ENCODE measurements around the gene GAS2L2. TPM values are rescaled to one million over a fixed set of nuclear protein-coding genes. Genes with fewer than 3 reads are reported as not detected.

The GAS2L2 gene
- total RNA-seq, 1 experiment from 2014 or later = not detected

- H3K9me3 ChIP-seq (ENCODE audit: insufficient read depth, low read depth) = no peaks in the 10 kb centered on the region
- peak overlapping the region; percentile 51 for H3K4me2 ChIP-seq
- no peaks in the 10 kb centered on the region for H3K36me3 ChIP-seq (ENCODE audit: low read depth)
- BruUV-seq (replicated peaks) = no TSS peak
- H3K4me3 ChIP-seq = no peak overlapping the region
- no peaks in the 10 kb centered on the region for H3K79me2 ChIP-seq (ENCODE audit: low read depth)
- intact Hi-C loops (cut with micrococcal nuclease; ENCODE audit: unreplicated experiment) = no loop called here
- no peaks in the 10 kb centered on the region for H3K27me3 ChIP-seq (ENCODE audit: insufficient read depth, low read depth)
- no peak overlapping the region for H2AFZ ChIP-seq
- ChIA-PET CTCF (interaction anchor here (0.6 kb wide), 3 partner anchors 17 to 23 kb away, joined by 3 read pairs; no protein-coding TSS in a partner anchor), POLR2A (ENCODE audit: unreplicated experiment) (no interaction called here)
- H3K4me1 ChIP-seq (replicated peaks; ENCODE audit: insufficient read depth) = peaks cover 81% of the 10 kb centered on the region
- peaks cover 49% of the 10 kb centered on the region for H3F3A ChIP-seq (ENCODE audit: insufficient read depth, low read depth)
- TF ChIP-seq EZH2 (IDR thresholded peaks at IDR 0.05; ENCODE audit: low read depth) = no peak
- TF ChIP-seq, protein P1, sequence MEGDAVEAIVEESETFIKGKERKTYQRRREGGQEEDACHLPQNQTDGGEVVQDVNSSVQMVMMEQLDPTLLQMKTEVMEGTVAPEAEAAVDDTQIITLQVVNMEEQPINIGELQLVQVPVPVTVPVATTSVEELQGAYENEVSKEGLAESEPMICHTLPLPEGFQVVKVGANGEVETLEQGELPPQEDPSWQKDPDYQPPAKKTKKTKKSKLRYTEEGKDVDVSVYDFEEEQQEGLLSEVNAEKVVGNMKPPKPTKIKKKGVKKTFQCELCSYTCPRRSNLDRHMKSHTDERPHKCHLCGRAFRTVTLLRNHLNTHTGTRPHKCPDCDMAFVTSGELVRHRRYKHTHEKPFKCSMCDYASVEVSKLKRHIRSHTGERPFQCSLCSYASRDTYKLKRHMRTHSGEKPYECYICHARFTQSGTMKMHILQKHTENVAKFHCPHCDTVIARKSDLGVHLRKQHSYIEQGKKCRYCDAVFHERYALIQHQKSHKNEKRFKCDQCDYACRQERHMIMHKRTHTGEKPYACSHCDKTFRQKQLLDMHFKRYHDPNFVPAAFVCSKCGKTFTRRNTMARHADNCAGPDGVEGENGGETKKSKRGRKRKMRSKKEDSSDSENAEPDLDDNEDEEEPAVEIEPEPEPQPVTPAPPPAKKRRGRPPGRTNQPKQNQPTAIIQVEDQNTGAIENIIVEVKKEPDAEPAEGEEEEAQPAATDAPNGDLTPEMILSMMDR (conservative IDR thresholded peaks at IDR 0.05) = no peak
- H3K9me2 ChIP-seq (ENCODE audit: insufficient read depth) = no peaks in the 10 kb centered on the region
- DNase-seq = peak in 1 of 2 experiments; percentile 40
- peak overlapping the region; percentile 80 for H3K27ac ChIP-seq
- no peaks in the 10 kb centered on the region for H4K20me1 ChIP-seq (ENCODE audit: insufficient read depth)
Measured at GRCh38 chr17:35786941-35787432, 33.9 kb upstream of the GAS2L2 start.

DNA sequence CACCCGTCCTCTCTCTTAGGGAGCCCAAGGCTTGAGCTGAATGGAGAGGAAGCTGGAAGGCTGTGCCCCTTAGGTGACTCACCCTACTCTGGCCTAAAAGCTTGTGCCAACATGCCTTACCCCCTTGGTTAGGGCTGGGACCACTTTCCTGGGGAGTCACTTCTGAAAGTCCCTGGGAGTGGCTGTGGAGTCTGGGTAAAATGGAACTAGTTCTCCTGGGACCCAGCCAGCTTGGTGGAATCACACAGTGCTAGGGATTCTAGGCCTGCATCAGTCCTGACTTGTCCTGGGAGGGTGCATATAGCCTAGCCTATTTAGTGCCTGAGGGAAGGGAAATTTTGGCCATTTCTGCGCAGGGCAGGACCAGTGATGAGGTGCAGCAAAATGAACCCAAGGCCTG is 31.9 kb upstream of the GAS2L2 start:
- Histone ChIP-seq H3K4me3 (no peak overlapping the region), H3K4me2 (peak overlapping the region; percentile 57; the same call in 1 of the 2 replicates), H3K79me2 (ENCODE audit: low read depth) (no peaks in the 10 kb centered on the region), H3K27me3 (ENCODE audit: insufficient read depth, low read depth) (no peaks in the 10 kb centered on the region), H3K27ac (no peak overlapping the region), H3F3A (ENCODE audit: insufficient read depth, low read depth) (peaks cover 49% of the 10 kb centered on the region), H3K9me2 (ENCODE audit: insufficient read depth) (no peaks in the 10 kb centered on the region), H3K36me3 (ENCODE audit: low read depth) (no peaks in the 10 kb centered on the region), H4K20me1 (ENCODE audit: insufficient read depth) (no peaks in the 10 kb centered on the region), H3K4me1 (replicated peaks; ENCODE audit: insufficient read depth) (peaks cover 71% of the 10 kb centered on the region), H3K9me3 (ENCODE audit: insufficient read depth, low read depth) (no peaks in the 10 kb centered on the region), H2AFZ (no peak overlapping the region)
- peak in 1 of 2 experiments; percentile 36 for DNase-seq
- no TSS peak for BruUV-seq (replicated peaks)
- TF ChIP-seq, protein P1 (conservative IDR thresholded peaks at IDR 0.05) = no peak
- TF ChIP-seq EZH2 (IDR thresholded peaks at IDR 0.05; ENCODE audit: low read depth) = no peak
- ChIA-PET POLR2A (ENCODE audit: unreplicated experiment) (no interaction called here), CTCF (interaction anchor here (1.2 kb wide), 1 partner anchor 18 kb away, joined by 3 read pairs; no protein-coding TSS in a partner anchor)
- intact Hi-C loops (cut with micrococcal nuclease; ENCODE audit: unreplicated experiment) = no loop called here

- no peak for TF ChIP-seq EZH2 (IDR thresholded peaks at IDR 0.05; ENCODE audit: low read depth)
- TF ChIP-seq, protein P1 (conservative IDR thresholded peaks at IDR 0.05) = no peak
- no peaks in the 10 kb centered on the region for H3K79me2 ChIP-seq (ENCODE audit: low read depth)
- H3K4me1 ChIP-seq (replicated peaks; ENCODE audit: insufficient read depth) = peaks cover 59% of the 10 kb centered on the region
- no peaks in the 10 kb centered on the region for H3K9me2 ChIP-seq (ENCODE audit: insufficient read depth)
- H4K20me1 ChIP-seq (ENCODE audit: insufficient read depth) = no peaks in the 10 kb centered on the region
- ChIA-PET CTCF (interaction anchor here (0.7 kb wide), 1 partner anchor 11 kb away, joined by 5 read pairs; no protein-coding TSS in a partner anchor), POLR2A (ENCODE audit: unreplicated experiment) (interaction anchor here (0.5 kb wide), 1 partner anchor 17 kb away, joined by 7 read pairs; no protein-coding TSS in a partner anchor)
- no peak for DNase-seq
- no peaks in the 10 kb centered on the region; the same call in 1 of the 2 replicates for H3K27me3 ChIP-seq (ENCODE audit: insufficient read depth, low read depth)
- intact Hi-C loops (cut with micrococcal nuclease; ENCODE audit: unreplicated experiment) = no loop called here
- no peaks in the 10 kb centered on the region for H3K36me3 ChIP-seq (ENCODE audit: low read depth)
- H2AFZ ChIP-seq = no peak overlapping the region
- no peaks in the 10 kb centered on the region for H3K9me3 ChIP-seq (ENCODE audit: insufficient read depth, low read depth)
- peaks cover 39% of the 10 kb centered on the region; the same call in 1 of the 2 replicates for H3F3A ChIP-seq (ENCODE audit: insufficient read depth, low read depth)
- no peak overlapping the region for H3K27ac ChIP-seq
- no peak overlapping the region for H3K4me3 ChIP-seq
- H3K4me2 ChIP-seq = no peak overlapping the region
- no TSS peak for BruUV-seq (replicated peaks)
Measured at GRCh38 chr17:35780950-35781349, 27.9 kb upstream of the GAS2L2 start.

Measured in PC-9 (cell line).